SK-N-SH (cell line): ENCODE results near the gene NLK. TPM values are rescaled to one million over a fixed set of nuclear protein-coding genes. Genes with fewer than 3 reads are reported as not detected.

Experiments
- CTCF ChIA-PET: fragments of 300-600, 350-600 bp; formaldehyde crosslinking; extraction: SDS; loops from one replicate; lab custom pipeline; 2021; lab: Yijun Ruan, JAX
- POLR2A ChIA-PET: fragments of 350-600 bp; sonication (Branson Sonifier 250); formaldehyde crosslinking; extraction: SDS; loops from one replicate; lab custom pipeline; 2020; ENCODE audit warnings: antibody characterized with exemption, inconsistent platforms; lab: Yijun Ruan, JAX
- DNase-seq: peaks from one replicate; pipeline ENCODE4 v3.0.0; 2012
- H2AFZ ChIP-seq: fragments of 200-600 bp; sonication (generic); 2 replicates; pipeline ENCODE4 v1.8.1; 2016; ENCODE audit warnings: antibody characterized with exemption, mild to moderate bottlenecking, low read depth
- H3F3A ChIP-seq: fragments of 200-600 bp; sonication (generic); replicated peaks from 2 replicates; pipeline ENCODE3; 2016; ENCODE audit warnings: antibody characterized with exemption, mild to moderate bottlenecking; ENCODE audit not compliant: insufficient read depth
- H3K27ac ChIP-seq, 2 experiments: fragments of 200-500 bp in 1 of 2; fragments of 200-600 bp in 1 of 2; sonication (Bioruptor generic) in 1 of 2; sonication (generic), shearing (Covaris generic) in 1 of 2; 2 replicates each; pipeline versions ENCODE4 v1.5.1 to v1.6.1; 2014 to 2016; ENCODE audit warnings: low read depth in 2 of 2, inconsistent platforms in 1 of 2, low read length in 1 of 2, mild to moderate bottlenecking in 1 of 2, mixed read lengths in 1 of 2
- H3K27me3 ChIP-seq: fragments of 200-600 bp; sonication (generic), shearing (Covaris generic); 2 replicates; pipeline ENCODE4 v1.6.1; 2016; ENCODE audit warnings: mixed run types; ENCODE audit not compliant: insufficient read depth
- H3K36me3 ChIP-seq, 2 experiments: fragments of 200-500 bp in 1 of 2; fragments of 200-600 bp in 1 of 2; sonication (Bioruptor generic) in 1 of 2; sonication (generic) in 1 of 2; replicated peaks in 1 of 2; 2 replicates each; pipeline versions ENCODE3 to v1.5.1; 2014 to 2016; ENCODE audit warnings: low read length in 1 of 2, mild to moderate bottlenecking in 1 of 2; ENCODE audit not compliant: insufficient read depth in 2 of 2, control insufficient read depth in 1 of 2
- H3K4me1 ChIP-seq, 2 experiments: fragments of 200-500 bp in 1 of 2; fragments of 200-600 bp in 1 of 2; sonication (Bioruptor generic) in 1 of 2; sonication (generic), shearing (Covaris generic) in 1 of 2; 2 replicates each; pipeline versions ENCODE4 v1.5.1 to v1.6.1; 2014 to 2016; ENCODE audit warnings: low read depth in 1 of 2, low read length in 1 of 2, mixed run types in 1 of 2; ENCODE audit not compliant: insufficient read depth in 2 of 2, control insufficient read depth in 1 of 2
- H3K4me2 ChIP-seq: fragments of 200-600 bp; sonication (generic), shearing (Covaris generic); 2 replicates; pipeline ENCODE4 v1.6.1; 2017; ENCODE audit warnings: mixed run types
- H3K4me3 ChIP-seq, 2 experiments: fragments of 200-500 bp in 1 of 2; fragments of 200-600 bp in 1 of 2; sonication (Bioruptor generic) in 1 of 2; sonication (generic), shearing (Covaris generic) in 1 of 2; 2 replicates each; pipeline versions ENCODE4 v1.5.1 to v1.8.1; 2014 to 2016; ENCODE audit warnings: low read depth in 2 of 2, inconsistent platforms in 1 of 2, low read length in 1 of 2, mild to moderate bottlenecking in 1 of 2, mixed read lengths in 1 of 2, moderate library complexity in 1 of 2
- H3K79me2 ChIP-seq: fragments of 200-600 bp; sonication (generic); 2 replicates; pipeline ENCODE4 v1.8.1; 2017; ENCODE audit warnings: mild to moderate bottlenecking; ENCODE audit not compliant: insufficient read depth
- H3K9ac ChIP-seq: fragments of 200-600 bp; sonication (generic); 2 replicates; pipeline ENCODE4 v1.6.1; 2017; ENCODE audit warnings: mixed run types
- H3K9me2 ChIP-seq: fragments of 200-600 bp; sonication (generic); 2 replicates; pipeline ENCODE4 v1.6.1; 2017; ENCODE audit warnings: mixed run types
- H3K9me3 ChIP-seq: fragments of 200-600 bp; sonication (generic); 2 replicates; pipeline ENCODE4 v1.6.1; 2017; ENCODE audit warnings: mixed run types, mild to moderate bottlenecking, moderate library complexity
- H4K20me1 ChIP-seq: fragments of 200-600 bp; sonication (generic); 2 replicates; pipeline ENCODE4 v1.6.1; 2017; ENCODE audit warnings: mild to moderate bottlenecking, mixed run types; ENCODE audit not compliant: insufficient read depth
- CHD2 ChIP-seq: fragments of 150-350 bp; IDR thresholded peaks from 2 replicates; pipeline ENCODE4 v1.6.1; 2018; ENCODE audit warnings: low read length; ENCODE audit not compliant: partially characterized antibody
- EP300 ChIP-seq, 2 experiments: IDR thresholded peaks; 2 replicates each; pipeline versions ENCODE4 v1.4.0 to v1.6.1; 2012; ENCODE audit warnings: borderline replicate concordance in 1 of 2, low read depth in 1 of 2, low read length in 1 of 2
- FOSL2 ChIP-seq: IDR thresholded peaks from 2 replicates; pipeline ENCODE4 v1.4.0; 2012; ENCODE audit warnings: low read depth, mild to moderate bottlenecking, moderate library complexity, borderline replicate concordance
- FOXJ3 ChIP-seq: sonication (generic); formaldehyde crosslinking; IDR thresholded peaks from 2 replicates; pipeline ENCODE4 v1.5.1; 2020; ENCODE audit warnings: mild to moderate bottlenecking, missing genetic modification reagents
- FOXM1 ChIP-seq: IDR thresholded peaks from 2 replicates; pipeline ENCODE4 v1.4.0; 2012; ENCODE audit warnings: low read depth, mild to moderate bottlenecking
- MEF2A ChIP-seq: IDR thresholded peaks from 2 replicates; pipeline ENCODE4 v1.4.0; 2012; ENCODE audit warnings: low read depth, borderline replicate concordance
- NRF1 ChIP-seq: IDR thresholded peaks from 2 replicates; pipeline ENCODE4 v1.6.1; 2012; ENCODE audit warnings: low read depth, mild to moderate bottlenecking, low read length
- RAD21 ChIP-seq: IDR thresholded peaks from 2 replicates; pipeline ENCODE4 v1.6.1; 2012; ENCODE audit warnings: mild to moderate bottlenecking, low read length
- RCOR1 ChIP-seq: fragments of 150-350 bp; IDR thresholded peaks from 2 replicates; pipeline ENCODE4 v1.6.1; 2017; ENCODE audit warnings: antibody characterized with exemption, low read length
- RXRA ChIP-seq: IDR thresholded peaks from 2 replicates; pipeline ENCODE4 v1.4.0; 2012; ENCODE audit warnings: low read depth, mild to moderate bottlenecking, borderline replicate concordance
- SIN3A ChIP-seq: IDR thresholded peaks from 2 replicates; pipeline ENCODE4 v1.6.1; 2012; ENCODE audit warnings: low read depth, mild to moderate bottlenecking, low read length, moderate library complexity, borderline replicate concordance
- TAF1 ChIP-seq: IDR thresholded peaks from 2 replicates; pipeline ENCODE4 v1.6.1; 2012; ENCODE audit warnings: low read depth, mild to moderate bottlenecking, low read length, moderate library complexity, borderline replicate concordance
- WGBS: methylation state at CpG from one replicate; pipeline ENCODE4 v1.1.6; 2017; ENCODE audit warnings: low lambda C conversion rate; 5-methylcytosine and 5-hydroxymethylcytosine counted together
- polyA plus RNA-seq, 3 experiments: library from polyadenylated mRNA; depleted of rRNA; stranded (reverse); fragments of >200 nt; gene quantifications; 2 replicates each; pipeline ENCODE4 v1.2.3, GENCODE V29; 2012

Gene NLK
- polyA plus RNA-seq, 1 of the 3 experiments (the other 2 are of a cell fraction): 12.3 TPM

DNA sequence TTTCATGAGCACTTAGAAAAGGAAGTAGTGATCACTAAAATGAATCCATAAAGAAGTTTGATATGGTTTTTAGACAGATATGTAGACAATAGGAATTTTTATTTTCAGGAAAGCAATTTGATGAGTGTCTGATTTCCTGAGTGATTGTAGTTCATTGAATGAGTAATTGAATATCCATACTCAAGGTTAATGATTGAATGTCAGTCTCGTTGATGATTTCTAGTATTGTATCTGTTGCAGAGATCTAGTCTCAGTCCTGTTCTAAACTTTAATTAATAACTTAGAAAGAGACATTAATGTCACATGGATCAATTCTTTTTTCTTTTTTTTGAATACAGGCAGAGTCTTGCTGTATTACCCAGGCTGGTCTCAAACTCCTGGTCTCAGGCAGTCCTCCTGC, 78.3 kb downstream of the NLK start:
- no peak overlapping the region for H2AFZ ChIP-seq
- no peaks in the 10 kb centered on the region for H3F3A ChIP-seq
- H3K4me3 ChIP-seq: no peak overlapping the region
- CTCF ChIA-PET: no interaction called here
- no peak for DNase-seq
- no peaks in the 10 kb centered on the region for H3K9me2 ChIP-seq
- no peak overlapping the region for H3K9ac ChIP-seq
- peaks cover 74% of the 10 kb centered on the region for H3K79me2 ChIP-seq
- no peaks in the 10 kb centered on the region for H4K20me1 ChIP-seq
- no peak overlapping the region for H3K4me2 ChIP-seq
- peaks cover 0 to 7% of the 10 kb centered on the region in 2 experiments; a peak in 2 of 4 replicates for H3K4me1 ChIP-seq
- POLR2A ChIA-PET: no interaction called here
- TF ChIP-seq TAF1 (no peak), RAD21 (no peak), EP300 (IDR thresholded peaks at IDR 0.05; ENCODE audit: borderline replicate concordance in 1 of 2, low read depth in 1 of 2, low read length in 1 of 2) (no peak), RXRA (no peak)
- TF ChIP-seq, all 33 proteins: peak for 0
- Histone ChIP-seq H3K36me3 (peaks cover 7 to 24% of the 10 kb centered on the region in 2 experiments), H3K9me3 (no peaks in the 10 kb centered on the region; the same call in 1 of the 2 replicates), H3K27me3 (no peaks in the 10 kb centered on the region), H3K27ac (no peak overlapping the region)
- WGBS: 83% methylated on average over 1 of the region's 1 CpG

GRCh38 chr17:28124962-28125361, 82.5 kb downstream of the NLK start:
- Histone ChIP-seq H4K20me1 (no peaks in the 10 kb centered on the region), H3K9me3 (no peaks in the 10 kb centered on the region), H3K36me3 (peaks cover 13 to 32% of the 10 kb centered on the region in 2 experiments), H3K4me2 (no peak overlapping the region), H3K4me1 (peaks cover 0 to 7% of the 10 kb centered on the region in 2 experiments; a peak in 1 of 4 replicates), H3K4me3 (no peak overlapping the region), H3K79me2 (peaks cover 33% of the 10 kb centered on the region; the same call in 1 of the 2 replicates), H3K9ac (no peak overlapping the region), H3K9me2 (no peaks in the 10 kb centered on the region), H3K27me3 (no peaks in the 10 kb centered on the region), H3K27ac (no peak overlapping the region), H2AFZ (no peak overlapping the region), H3F3A (no peaks in the 10 kb centered on the region)
- 88% methylated on average over 1 of the region's 1 CpG for WGBS
- ChIA-PET POLR2A (no interaction called here), CTCF (interaction anchor here (1.0 to 1.7 kb wide), 3 partner anchors 16 to 320 kb away, joined by 3 to 6 read pairs (median 3); no protein-coding TSS in a partner anchor)
- no peak for DNase-seq
- TF ChIP-seq MEF2A (no peak), FOSL2 (no peak), SIN3A (no peak), FOXM1 (no peak), CHD2 (no peak), RCOR1 (no peak), FOXJ3 (CRISPR knock-in tag) (no peak), NRF1 (no peak)
